HepG2 (cell line): Measurements from ENCODE around the gene SOCS1. TPM values are rescaled to one million over a fixed set of nuclear protein-coding genes. Genes with fewer than 3 reads are reported as not detected.
A peak's percentile ranks its signal among the peaks of the same experiment; 100 is the strongest.

Experiments used
- CSRNP1 ChIP-seq: sonication (generic); formaldehyde crosslinking; IDR thresholded peaks from 2 replicates; pipeline ENCODE4 v1.8.1; 2023; ENCODE audit warnings: mild to moderate bottlenecking, missing genetic modification reagents
- HNF4G ChIP-seq, 2 experiments: sonication (generic) in 1 of 2; formaldehyde crosslinking in 1 of 2; IDR thresholded peaks; 2 replicates each; pipeline versions ENCODE4 v1.4.0 to v1.6.1; 2011 to 2020; ENCODE audit warnings: borderline replicate concordance in 2 of 2, low read depth in 2 of 2, mild to moderate bottlenecking in 2 of 2, low read length in 1 of 2, missing genetic modification reagents in 1 of 2, moderate library complexity in 1 of 2
- MAFF ChIP-seq: IDR thresholded peaks from 2 replicates; pipeline ENCODE4 v1.6.1; 2011; ENCODE audit warnings: low read depth, low read length, improper control_type of control experiment
- MEIS2 ChIP-seq: sonication (generic); formaldehyde crosslinking; IDR thresholded peaks from 2 replicates; pipeline ENCODE4 v1.9.0; 2021; ENCODE audit warnings: mild to moderate bottlenecking, missing genetic modification reagents
- RXRB ChIP-seq: IDR thresholded peaks from 2 replicates; pipeline ENCODE4 v1.6.1; 2016; ENCODE audit warnings: borderline replicate concordance, missing genetic modification reagents, missing compliant biosample characterization
- SAP130 ChIP-seq: IDR thresholded peaks from 2 replicates; pipeline ENCODE4 v1.6.1; 2016; ENCODE audit warnings: low read depth
- SOX13 ChIP-seq, 3 experiments: fragments of 450-650 bp in 1 of 3; sonication (generic) in 1 of 3; formaldehyde crosslinking in 1 of 3; IDR thresholded peaks in 2 of 3; conservative IDR thresholded peaks in 1 of 3; 2 replicates each; pipeline versions ENCODE4 v1.5.0 to v1.6.1; 2016 to 2020; ENCODE audit warnings: antibody characterized with exemption in 1 of 3, mild to moderate bottlenecking in 1 of 3, missing compliant biosample characterization in 1 of 3, missing genetic modification reagents in 1 of 3, moderate library complexity in 1 of 3
- polyA plus RNA-seq, 8 experiments: library from polyadenylated mRNA; depleted of rRNA in 3 of 8; stranded (reverse) in 7 of 8; unstranded in 1 of 8; fragments of >200 nt; fragmentation: Illumina TruSeq in 4 of 8; extraction: Trizol in 4 of 8; gene quantifications; 2 replicates each; pipeline versions ENCODE4 v1.2.1 to v1.2.3, GENCODE V29; 2011 to 2016; ENCODE audit warnings: low read depth in 4 of 8, missing spikeins in 1 of 8, mixed read lengths in 1 of 8; ENCODE audit not compliant: insufficient read depth in 1 of 8
- total RNA-seq, 5 experiments: library from RNA; depleted of rRNA; stranded (reverse); fragments of >200 nt; fragmentation: Illumina TruSeq; extraction: Trizol; gene quantifications; 2 replicates each; pipeline ENCODE4 v1.2.3, GENCODE V29; 2016; ENCODE audit warnings: low read depth in 1 of 5
- TF ChIP-seq, protein P1 (sequence below): sonication (generic); formaldehyde crosslinking; IDR thresholded peaks from 2 replicates; pipeline ENCODE4 v1.4.0; 2020; ENCODE audit warnings: mild to moderate bottlenecking, missing genetic modification reagents
- TF ChIP-seq, protein P2 (sequence below): sonication (generic); formaldehyde crosslinking; IDR thresholded peaks from 2 replicates; pipeline ENCODE4 v1.5.0; 2020; ENCODE audit warnings: mild to moderate bottlenecking, missing genetic modification reagents

Gene SOCS1
- total and polyA plus RNA-seq, 2 of the 13 experiments (the other 11 are each of a cell fraction or from before 2014, with no cell fraction given), result 5.3 to 6.3 TPM

- peak; percentile 86; the same call in 1 of the 2 replicates for TF ChIP-seq MEIS2 (CRISPR knock-in tag)
- TF ChIP-seq SAP130 (CRISPR knock-in tag), result peak; percentile 31
- peak; percentile 59; the same call in 1 of the 2 replicates for TF ChIP-seq RXRB (CRISPR knock-in tag)
- TF ChIP-seq, protein P1, sequence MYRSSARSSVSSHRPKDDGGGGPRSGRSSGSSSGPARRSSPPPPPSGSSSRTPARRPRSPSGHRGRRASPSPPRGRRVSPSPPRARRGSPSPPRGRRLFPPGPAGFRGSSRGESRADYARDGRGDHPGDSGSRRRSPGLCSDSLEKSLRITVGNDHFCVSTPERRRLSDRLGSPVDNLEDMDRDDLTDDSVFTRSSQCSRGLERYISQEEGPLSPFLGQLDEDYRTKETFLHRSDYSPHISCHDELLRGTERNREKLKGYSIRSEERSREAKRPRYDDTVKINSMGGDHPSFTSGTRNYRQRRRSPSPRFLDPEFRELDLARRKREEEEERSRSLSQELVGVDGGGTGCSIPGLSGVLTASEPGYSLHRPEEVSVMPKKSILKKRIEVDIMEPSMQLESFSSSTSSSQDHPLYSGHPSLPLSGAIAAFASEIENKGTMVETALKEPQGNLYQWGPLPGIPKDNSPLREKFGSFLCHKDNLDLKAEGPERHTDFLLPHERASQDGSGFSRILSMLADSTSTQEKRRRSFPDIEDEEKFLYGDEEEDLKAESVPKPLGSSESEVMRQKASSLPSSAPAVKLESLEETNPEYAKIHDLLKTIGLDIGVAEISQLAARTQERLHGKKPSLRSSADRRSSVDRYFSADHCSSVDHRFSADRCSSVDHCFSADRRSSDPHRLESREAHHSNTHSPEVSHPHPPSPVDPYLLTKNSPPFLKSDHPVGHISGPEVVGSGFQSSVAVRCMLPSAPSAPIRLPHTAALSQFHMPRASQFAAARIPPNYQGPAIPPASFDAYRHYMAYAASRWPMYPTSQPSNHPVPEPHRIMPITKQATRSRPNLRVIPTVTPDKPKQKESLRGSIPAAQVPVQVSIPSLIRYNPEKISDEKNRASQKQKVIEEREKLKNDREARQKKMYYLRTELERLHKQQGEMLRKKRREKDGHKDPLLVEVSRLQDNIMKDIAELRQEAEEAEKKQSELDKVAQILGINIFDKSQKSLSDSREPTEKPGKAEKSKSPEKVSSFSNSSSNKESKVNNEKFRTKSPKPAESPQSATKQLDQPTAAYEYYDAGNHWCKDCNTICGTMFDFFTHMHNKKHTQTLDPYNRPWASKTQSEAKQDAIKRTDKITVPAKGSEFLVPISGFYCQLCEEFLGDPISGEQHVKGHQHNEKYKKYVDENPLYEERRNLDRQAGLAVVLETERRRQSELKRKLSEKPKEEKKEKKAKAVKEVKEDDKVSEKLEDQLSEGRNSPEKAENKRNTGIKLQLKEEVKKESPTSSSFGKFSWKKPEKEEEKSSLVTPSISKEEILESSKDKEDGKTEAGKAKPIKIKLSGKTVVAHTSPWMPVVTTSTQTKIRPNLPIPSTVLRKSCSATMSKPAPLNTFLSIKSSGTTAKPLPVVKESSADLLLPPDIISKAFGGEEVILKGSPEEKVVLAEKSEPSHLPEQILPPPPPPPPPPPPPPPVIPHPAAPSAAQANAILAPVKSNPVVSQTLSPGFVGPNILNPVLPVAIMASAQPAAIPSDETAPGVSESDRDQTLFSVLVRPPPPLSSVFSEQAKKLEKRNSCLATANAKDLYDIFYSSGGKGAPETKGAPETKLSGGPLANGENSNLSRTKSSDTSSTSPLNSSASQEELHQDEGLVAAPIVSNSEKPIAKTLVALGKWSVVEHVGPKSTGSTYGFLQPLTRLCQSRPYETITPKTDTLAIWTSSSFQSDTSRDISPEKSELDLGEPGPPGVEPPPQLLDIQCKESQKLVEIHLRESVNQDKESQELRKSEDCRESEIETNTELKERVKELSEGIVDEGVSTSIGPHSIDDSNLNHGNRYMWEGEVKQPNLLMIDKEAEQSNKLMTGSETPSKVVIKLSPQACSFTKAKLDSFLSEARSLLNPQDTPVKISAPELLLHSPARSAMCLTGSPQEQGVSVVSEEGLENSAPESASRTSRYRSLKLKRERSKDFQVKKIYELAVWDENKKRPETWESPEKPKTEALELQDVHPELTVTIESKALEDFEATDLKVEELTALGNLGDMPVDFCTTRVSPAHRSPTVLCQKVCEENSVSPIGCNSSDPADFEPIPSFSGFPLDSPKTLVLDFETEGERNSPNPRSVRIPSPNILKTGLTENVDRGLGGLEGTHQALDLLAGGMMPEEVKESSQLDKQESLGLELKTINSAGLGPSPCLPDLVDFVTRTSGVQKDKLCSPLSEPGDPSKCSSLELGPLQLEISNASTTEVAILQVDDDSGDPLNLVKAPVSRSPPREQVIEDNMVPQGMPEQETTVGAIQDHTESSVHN (CRISPR knock-in tag), result no peak
- peak; percentile 70 for TF ChIP-seq HNF4G (IDR thresholded peaks at IDR 0.05; ENCODE audit: borderline replicate concordance, low read depth, low read length)
- no peak for TF ChIP-seq HNF4G (CRISPR knock-in tag; IDR thresholded peaks at IDR 0.05; ENCODE audit: borderline replicate concordance, low read depth)
- TF ChIP-seq SOX13 (IDR thresholded peaks at IDR 0.05), result no peak
- TF ChIP-seq SOX13 (CRISPR knock-in tag; conservative IDR thresholded peaks at IDR 0.05 in 1 of 2, IDR thresholded peaks at IDR 0.05 in 1 of 2), result peak in 1 of 2 experiments; percentile 1; a peak in 1 of 4 replicates
- TF ChIP-seq MAFF, result no peak
- no peak for TF ChIP-seq CSRNP1 (CRISPR knock-in tag)
- TF ChIP-seq, protein P2, sequence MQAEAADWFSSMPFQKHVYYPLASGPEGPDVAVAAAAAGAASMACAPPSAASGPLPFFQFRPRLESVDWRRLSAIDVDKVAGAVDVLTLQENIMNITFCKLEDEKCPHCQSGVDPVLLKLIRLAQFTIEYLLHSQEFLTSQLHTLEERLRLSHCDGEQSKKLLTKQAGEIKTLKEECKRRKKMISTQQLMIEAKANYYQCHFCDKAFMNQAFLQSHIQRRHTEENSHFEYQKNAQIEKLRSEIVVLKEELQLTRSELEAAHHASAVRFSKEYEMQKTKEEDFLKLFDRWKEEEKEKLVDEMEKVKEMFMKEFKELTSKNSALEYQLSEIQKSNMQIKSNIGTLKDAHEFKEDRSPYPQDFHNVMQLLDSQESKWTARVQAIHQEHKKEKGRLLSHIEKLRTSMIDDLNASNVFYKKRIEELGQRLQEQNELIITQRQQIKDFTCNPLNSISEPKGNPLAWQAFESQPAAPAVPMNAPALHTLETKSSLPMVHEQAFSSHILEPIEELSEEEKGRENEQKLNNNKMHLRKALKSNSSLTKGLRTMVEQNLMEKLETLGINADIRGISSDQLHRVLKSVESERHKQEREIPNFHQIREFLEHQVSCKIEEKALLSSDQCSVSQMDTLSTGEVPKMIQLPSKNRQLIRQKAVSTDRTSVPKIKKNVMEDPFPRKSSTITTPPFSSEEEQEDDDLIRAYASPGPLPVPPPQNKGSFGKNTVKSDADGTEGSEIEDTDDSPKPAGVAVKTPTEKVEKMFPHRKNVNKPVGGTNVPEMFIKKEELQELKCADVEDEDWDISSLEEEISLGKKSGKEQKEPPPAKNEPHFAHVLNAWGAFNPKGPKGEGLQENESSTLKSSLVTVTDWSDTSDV (CRISPR knock-in tag), result 0 out of 2 replicates have a peak, but pooled peaks have one; percentile 57
Observed at GRCh38 chr16:11292076-11292748, 36.2 kb upstream of the SOCS1 start (continued).
